Endothelial cell of umbilical vein (primary cell): ENCODE data around the gene PHF23.

Experiments used
- EZH2 ChIP-seq: IDR thresholded peaks from 2 replicates; pipeline ENCODE4 v1.6.1; 2012; ENCODE audit warnings: borderline replicate concordance, low read depth, mild to moderate bottlenecking, moderate library complexity, low read length, inconsistent platforms; ENCODE audit not compliant: severe bottlenecking
- GATA2 ChIP-seq: IDR thresholded peaks from 2 replicates; pipeline ENCODE4 v1.7.0; 2011; ENCODE audit warnings: low read depth, mild to moderate bottlenecking, moderate library complexity, mixed read lengths, low read length; ENCODE audit not compliant: insufficient read length, insufficient read depth
- JUN ChIP-seq: IDR thresholded peaks from 2 replicates; pipeline ENCODE4 v1.6.1; 2011; ENCODE audit warnings: borderline replicate concordance, low read depth; ENCODE audit not compliant: insufficient read length, insufficient read depth
- MYC ChIP-seq: IDR thresholded peaks from one replicate; pipeline ENCODE4 v1.6.1; 2011; ENCODE audit warnings: mild to moderate bottlenecking, low read depth, low read length
- POLR2A ChIP-seq: IDR thresholded peaks from 2 replicates; pipeline ENCODE4 v1.6.1; 2012; ENCODE audit warnings: low read depth, mild to moderate bottlenecking, control low read depth, low read length
- POLR2AphosphoS5 ChIP-seq: IDR thresholded peaks from 2 replicates; pipeline ENCODE4 v1.6.1; 2012; ENCODE audit warnings: low read depth, mild to moderate bottlenecking, control low read depth, low read length, moderate library complexity; ENCODE audit not compliant: insufficient read depth
- TF ChIP-seq, protein P1 (sequence below), 2 donors: IDR thresholded peaks; 1 replicate in 1 of 2; 2 replicates in 1 of 2; pipeline ENCODE4 v1.5.1; 2011; ENCODE audit warnings: low read length in 2 of 2, mild to moderate bottlenecking in 2 of 2, moderate library complexity in 2 of 2, control low read depth in 1 of 2, inconsistent platforms in 1 of 2, low read depth in 1 of 2; ENCODE audit not compliant: insufficient read depth in 1 of 2; ENCODE audit errors: extremely low read depth in 1 of 2
- TF ChIP-seq, protein P2 (sequence below): IDR thresholded peaks from 2 replicates; pipeline ENCODE4 v1.6.1; 2011; ENCODE audit not compliant: insufficient read depth, insufficient read length

DNA sequence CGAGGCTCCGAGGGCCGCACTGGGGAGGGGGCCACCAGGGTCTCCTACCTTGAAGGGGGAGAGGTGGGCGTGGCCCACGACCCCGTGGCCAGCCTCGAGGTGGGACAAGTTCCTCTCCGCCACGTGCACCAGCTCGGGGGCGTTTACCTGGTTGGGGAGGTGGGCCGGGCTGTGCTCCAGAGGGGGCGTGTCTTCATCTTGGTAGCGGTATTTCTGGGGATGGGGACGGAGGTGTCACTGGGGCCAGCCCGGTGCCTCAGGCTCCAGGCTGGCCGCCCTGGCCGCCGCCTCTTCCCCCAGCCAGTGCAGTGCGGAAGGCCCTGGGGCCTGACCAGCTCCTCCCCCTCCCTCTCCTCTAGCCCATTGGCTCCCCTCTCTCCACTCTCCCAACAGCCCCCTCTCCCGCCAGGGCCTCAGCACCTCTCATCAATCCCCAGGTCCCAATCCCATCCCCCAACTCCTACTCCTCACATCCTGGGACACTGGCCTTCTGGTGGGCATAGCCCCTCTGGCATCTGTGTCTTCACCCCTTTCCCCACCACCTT is 31.2 kb downstream of the PHF23 start:
- no peak for TF ChIP-seq POLR2A
- no peak for TF ChIP-seq MYC
- no peak for TF ChIP-seq GATA2
- TF ChIP-seq, protein P1, sequence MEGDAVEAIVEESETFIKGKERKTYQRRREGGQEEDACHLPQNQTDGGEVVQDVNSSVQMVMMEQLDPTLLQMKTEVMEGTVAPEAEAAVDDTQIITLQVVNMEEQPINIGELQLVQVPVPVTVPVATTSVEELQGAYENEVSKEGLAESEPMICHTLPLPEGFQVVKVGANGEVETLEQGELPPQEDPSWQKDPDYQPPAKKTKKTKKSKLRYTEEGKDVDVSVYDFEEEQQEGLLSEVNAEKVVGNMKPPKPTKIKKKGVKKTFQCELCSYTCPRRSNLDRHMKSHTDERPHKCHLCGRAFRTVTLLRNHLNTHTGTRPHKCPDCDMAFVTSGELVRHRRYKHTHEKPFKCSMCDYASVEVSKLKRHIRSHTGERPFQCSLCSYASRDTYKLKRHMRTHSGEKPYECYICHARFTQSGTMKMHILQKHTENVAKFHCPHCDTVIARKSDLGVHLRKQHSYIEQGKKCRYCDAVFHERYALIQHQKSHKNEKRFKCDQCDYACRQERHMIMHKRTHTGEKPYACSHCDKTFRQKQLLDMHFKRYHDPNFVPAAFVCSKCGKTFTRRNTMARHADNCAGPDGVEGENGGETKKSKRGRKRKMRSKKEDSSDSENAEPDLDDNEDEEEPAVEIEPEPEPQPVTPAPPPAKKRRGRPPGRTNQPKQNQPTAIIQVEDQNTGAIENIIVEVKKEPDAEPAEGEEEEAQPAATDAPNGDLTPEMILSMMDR (IDR thresholded peaks at IDR 0.05; ENCODE audit: extremely low read depth in 1 of 2, insufficient read depth in 1 of 2, low read depth in 1 of 2, low read length in 2 of 2) = no peak
- no peak for TF ChIP-seq EZH2
- TF ChIP-seq JUN = no peak
- TF ChIP-seq POLR2AphosphoS5 = no peak
- TF ChIP-seq, protein P2, sequence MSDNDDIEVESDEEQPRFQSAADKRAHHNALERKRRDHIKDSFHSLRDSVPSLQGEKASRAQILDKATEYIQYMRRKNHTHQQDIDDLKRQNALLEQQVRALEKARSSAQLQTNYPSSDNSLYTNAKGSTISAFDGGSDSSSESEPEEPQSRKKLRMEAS = no peak
